ENCODE measurements around the gene PTK6.

PTK6 gene

DNA sequence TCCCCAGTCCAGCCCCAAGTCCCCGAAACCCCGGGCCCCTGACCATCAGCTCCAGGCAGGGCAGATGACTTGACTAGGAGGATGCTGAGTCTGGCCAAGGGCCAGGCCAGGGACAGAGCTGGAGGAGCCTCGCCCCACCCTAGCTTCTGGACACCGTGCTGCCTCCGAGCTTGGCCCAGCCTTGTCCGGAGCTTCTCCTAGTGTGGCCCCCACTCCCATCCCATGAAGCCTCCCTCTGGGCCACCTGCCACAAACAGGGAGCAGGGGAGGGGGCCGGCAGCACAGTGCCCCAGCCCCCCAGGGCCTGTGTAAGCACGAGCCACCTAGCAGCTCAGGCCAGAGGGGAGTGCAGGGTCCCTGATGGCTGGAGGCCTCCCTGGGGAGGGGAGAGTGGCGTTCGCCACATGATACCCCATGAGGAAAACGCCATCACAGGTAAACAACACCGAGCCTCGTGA is 43.6 kb downstream of the PTK6 start:
- H3K27ac ChIP-seq (ENCODE audit: extremely low read depth, low read depth, low read length), result no peak overlapping the region
- H3K4me1 ChIP-seq (ENCODE audit: control insufficient read depth, insufficient read depth, low read length), result no peaks in the 10 kb centered on the region
- ChIA-PET CTCF (no interaction called here), POLR2A (interaction anchor here (0.5 to 1.2 kb wide), 2 partner anchors 27 to 73 kb away, joined by 3 read pairs; partner anchors contain the start of gene PPDPF)
- no peak for TF ChIP-seq KLF8 (tag by site-specific recombination; IDR thresholded peaks at IDR 0.05)
- H3K9me3 ChIP-seq (ENCODE audit: control insufficient read depth, insufficient read depth, low read depth, low read length), result no peaks in the 10 kb centered on the region
- H3K4me3 ChIP-seq (ENCODE audit: low read depth, low read length), result no peak overlapping the region
- H3K36me3 ChIP-seq (ENCODE audit: control insufficient read depth in 2 of 2, insufficient read depth in 1 of 2, low read length in 2 of 2), result peaks cover 13 to 78% of the 10 kb centered on the region in 2 experiments; a peak in 2 of 3 replicates

DNA sequence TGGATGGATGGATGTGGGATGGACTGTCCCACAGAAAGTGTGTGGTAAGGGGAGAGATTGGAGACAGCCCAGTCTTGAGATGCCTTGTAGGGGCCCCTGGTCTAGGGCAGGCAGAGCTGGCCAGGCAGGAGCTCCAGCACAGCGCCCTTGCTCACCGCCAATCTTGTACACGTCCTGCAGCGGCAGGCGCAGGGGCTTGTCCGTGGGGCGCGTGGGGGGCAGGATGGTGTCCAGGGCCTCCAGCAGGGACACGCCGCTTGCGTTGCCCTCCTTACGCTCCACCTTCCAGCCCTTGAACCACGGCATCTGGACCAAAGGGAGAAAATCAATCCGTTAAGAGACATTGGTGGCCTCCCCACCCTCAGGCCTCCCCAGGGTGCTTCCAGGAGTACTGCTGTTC is 44.2 kb downstream of the PTK6 start:
- H3K4me3 ChIP-seq (ENCODE audit: low read depth, low read length), result no peak overlapping the region
- ChIA-PET POLR2A (interaction anchor here (0.5 kb wide), 1 partner anchor 74 kb away, joined by 3 read pairs; no protein-coding TSS in a partner anchor), CTCF (interaction anchor here (0.5 kb wide), 1 partner anchor 51 kb away, joined by 3 read pairs; no protein-coding TSS in a partner anchor)
- no peak overlapping the region for H3K27ac ChIP-seq (ENCODE audit: extremely low read depth, low read depth, low read length)
- H3K4me1 ChIP-seq (ENCODE audit: control insufficient read depth, insufficient read depth, low read length), result no peaks in the 10 kb centered on the region
- no peaks in the 10 kb centered on the region for H3K9me3 ChIP-seq (ENCODE audit: control insufficient read depth, insufficient read depth, low read depth, low read length)
- TF ChIP-seq ZFP69B (tag by site-specific recombination; IDR thresholded peaks at IDR 0.05) (no peak), ZNF350 (tag by site-specific recombination; IDR thresholded peaks at IDR 0.05) (no peak), ZNF600 (tag by site-specific recombination; IDR thresholded peaks at IDR 0.05) (0 out of 2 replicates have a peak, but pooled peaks have one; percentile 41), ZNF19 (tag by site-specific recombination; IDR thresholded peaks at IDR 0.05; ENCODE audit: low read depth) (no peak)
- peaks cover 13 to 81% of the 10 kb centered on the region in 2 experiments; a peak in 2 of 3 replicates for H3K36me3 ChIP-seq (ENCODE audit: control insufficient read depth in 2 of 2, insufficient read depth in 1 of 2, low read length in 2 of 2)

DNA sequence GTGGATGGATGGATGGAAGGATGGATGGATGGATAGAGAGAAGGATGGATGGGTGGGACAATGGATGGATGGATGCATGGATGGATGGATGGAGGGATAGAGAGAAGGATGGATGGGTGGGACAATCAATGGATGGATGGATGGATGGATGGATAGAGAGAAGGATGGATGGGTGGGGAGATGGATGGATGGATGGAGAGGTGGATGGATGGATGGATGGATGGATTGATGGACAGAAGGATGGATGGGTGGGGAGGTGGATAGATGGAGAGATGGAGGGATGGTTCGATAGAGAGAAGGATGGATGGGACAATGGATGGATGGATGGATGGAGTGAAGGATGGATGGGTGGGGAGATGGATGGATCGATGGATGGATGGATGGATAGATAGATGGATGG is 44.7 kb downstream of the PTK6 start:
- CTCF ChIA-PET, result interaction anchor here (0.5 kb wide), 1 partner anchor 50 kb away, joined by 3 read pairs; no protein-coding TSS in a partner anchor
- no peak overlapping the region for H3K27ac ChIP-seq (ENCODE audit: extremely low read depth, low read depth, low read length)
- H3K36me3 ChIP-seq (ENCODE audit: control insufficient read depth in 2 of 2, insufficient read depth in 1 of 2, low read length in 2 of 2), result peaks cover 13 to 82% of the 10 kb centered on the region in 2 experiments; a peak in 2 of 3 replicates

DNA sequence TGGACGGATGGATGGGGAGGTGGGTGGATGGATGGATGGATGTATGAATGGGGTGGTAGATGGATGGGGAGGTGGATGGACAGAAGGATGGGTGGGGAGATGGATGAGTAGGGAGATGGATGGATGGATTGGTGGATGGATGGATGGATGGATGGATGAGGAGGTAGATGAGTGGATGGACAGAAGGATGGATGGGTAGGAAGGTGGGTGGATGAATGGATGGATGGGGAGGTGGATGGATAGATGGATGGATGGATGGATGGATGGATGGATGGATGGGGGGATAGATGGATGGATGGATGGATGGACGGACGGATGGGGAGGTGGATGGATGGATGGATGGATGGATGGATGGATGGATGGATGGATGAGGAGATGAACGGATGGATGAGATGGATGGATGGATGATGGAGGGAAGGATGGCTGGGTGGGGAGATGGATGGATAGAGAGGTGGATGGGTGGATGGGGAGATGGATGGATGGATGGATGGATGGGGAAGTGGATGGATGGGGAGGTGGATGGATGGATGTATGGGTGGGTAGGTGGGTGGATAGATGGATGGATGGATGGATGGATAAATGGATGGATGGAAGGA is 45.4 kb downstream of the PTK6 start:
- peaks cover 13 to 75% of the 10 kb centered on the region in 2 experiments; a peak in 2 of 3 replicates for H3K36me3 ChIP-seq (ENCODE audit: control insufficient read depth in 2 of 2, insufficient read depth in 1 of 2, low read length in 2 of 2)
- no peak overlapping the region for H3K27ac ChIP-seq (ENCODE audit: extremely low read depth, low read depth, low read length)
- no peaks in the 10 kb centered on the region for H3K9me3 ChIP-seq (ENCODE audit: control insufficient read depth, insufficient read depth, low read depth, low read length)
- no peaks in the 10 kb centered on the region for H3K4me1 ChIP-seq (ENCODE audit: control insufficient read depth, insufficient read depth, low read length)
- ChIA-PET POLR2A (no interaction called here), CTCF (no interaction called here)
- H3K4me3 ChIP-seq (ENCODE audit: low read depth, low read length), result no peak overlapping the region
- 0 out of 2 replicates have a peak, but pooled peaks have one; percentile 55 for TF ChIP-seq ZNF544 (tag by site-specific recombination; IDR thresholded peaks at IDR 0.05)
- TF ChIP-seq, protein P1, sequence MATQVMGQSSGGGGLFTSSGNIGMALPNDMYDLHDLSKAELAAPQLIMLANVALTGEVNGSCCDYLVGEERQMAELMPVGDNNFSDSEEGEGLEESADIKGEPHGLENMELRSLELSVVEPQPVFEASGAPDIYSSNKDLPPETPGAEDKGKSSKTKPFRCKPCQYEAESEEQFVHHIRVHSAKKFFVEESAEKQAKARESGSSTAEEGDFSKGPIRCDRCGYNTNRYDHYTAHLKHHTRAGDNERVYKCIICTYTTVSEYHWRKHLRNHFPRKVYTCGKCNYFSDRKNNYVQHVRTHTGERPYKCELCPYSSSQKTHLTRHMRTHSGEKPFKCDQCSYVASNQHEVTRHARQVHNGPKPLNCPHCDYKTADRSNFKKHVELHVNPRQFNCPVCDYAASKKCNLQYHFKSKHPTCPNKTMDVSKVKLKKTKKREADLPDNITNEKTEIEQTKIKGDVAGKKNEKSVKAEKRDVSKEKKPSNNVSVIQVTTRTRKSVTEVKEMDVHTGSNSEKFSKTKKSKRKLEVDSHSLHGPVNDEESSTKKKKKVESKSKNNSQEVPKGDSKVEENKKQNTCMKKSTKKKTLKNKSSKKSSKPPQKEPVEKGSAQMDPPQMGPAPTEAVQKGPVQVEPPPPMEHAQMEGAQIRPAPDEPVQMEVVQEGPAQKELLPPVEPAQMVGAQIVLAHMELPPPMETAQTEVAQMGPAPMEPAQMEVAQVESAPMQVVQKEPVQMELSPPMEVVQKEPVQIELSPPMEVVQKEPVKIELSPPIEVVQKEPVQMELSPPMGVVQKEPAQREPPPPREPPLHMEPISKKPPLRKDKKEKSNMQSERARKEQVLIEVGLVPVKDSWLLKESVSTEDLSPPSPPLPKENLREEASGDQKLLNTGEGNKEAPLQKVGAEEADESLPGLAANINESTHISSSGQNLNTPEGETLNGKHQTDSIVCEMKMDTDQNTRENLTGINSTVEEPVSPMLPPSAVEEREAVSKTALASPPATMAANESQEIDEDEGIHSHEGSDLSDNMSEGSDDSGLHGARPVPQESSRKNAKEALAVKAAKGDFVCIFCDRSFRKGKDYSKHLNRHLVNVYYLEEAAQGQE (tag by site-specific recombination; IDR thresholded peaks at IDR 0.05), result no peak
- 0 out of 2 replicates have a peak, but pooled peaks have one; percentile 21 for TF ChIP-seq ZNF239 (tag by site-specific recombination; IDR thresholded peaks at IDR 0.05)
- TF ChIP-seq ZNF768 (tag by site-specific recombination; IDR thresholded peaks at IDR 0.05), result no peak
- no peak for TF ChIP-seq MYNN (tag by site-specific recombination; IDR thresholded peaks at IDR 0.05; ENCODE audit: borderline replicate concordance)
- TF ChIP-seq, protein P2, sequence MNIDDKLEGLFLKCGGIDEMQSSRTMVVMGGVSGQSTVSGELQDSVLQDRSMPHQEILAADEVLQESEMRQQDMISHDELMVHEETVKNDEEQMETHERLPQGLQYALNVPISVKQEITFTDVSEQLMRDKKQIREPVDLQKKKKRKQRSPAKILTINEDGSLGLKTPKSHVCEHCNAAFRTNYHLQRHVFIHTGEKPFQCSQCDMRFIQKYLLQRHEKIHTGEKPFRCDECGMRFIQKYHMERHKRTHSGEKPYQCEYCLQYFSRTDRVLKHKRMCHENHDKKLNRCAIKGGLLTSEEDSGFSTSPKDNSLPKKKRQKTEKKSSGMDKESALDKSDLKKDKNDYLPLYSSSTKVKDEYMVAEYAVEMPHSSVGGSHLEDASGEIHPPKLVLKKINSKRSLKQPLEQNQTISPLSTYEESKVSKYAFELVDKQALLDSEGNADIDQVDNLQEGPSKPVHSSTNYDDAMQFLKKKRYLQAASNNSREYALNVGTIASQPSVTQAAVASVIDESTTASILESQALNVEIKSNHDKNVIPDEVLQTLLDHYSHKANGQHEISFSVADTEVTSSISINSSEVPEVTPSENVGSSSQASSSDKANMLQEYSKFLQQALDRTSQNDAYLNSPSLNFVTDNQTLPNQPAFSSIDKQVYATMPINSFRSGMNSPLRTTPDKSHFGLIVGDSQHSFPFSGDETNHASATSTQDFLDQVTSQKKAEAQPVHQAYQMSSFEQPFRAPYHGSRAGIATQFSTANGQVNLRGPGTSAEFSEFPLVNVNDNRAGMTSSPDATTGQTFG (tag by site-specific recombination; IDR thresholded peaks at IDR 0.05; ENCODE audit: borderline replicate concordance), result 0 out of 2 replicates have a peak, but pooled peaks have one; percentile 46
- no peak for TF ChIP-seq HOXD13 (CRISPR knock-in tag; IDR thresholded peaks at IDR 0.05; ENCODE audit: borderline replicate concordance)

More for the DNA sequence above, 44.7 kb downstream of the PTK6 start:
- POLR2A ChIA-PET, result no interaction called here
- no peak for TF ChIP-seq HOXD13 (CRISPR knock-in tag; IDR thresholded peaks at IDR 0.05; ENCODE audit: borderline replicate concordance)
- TF ChIP-seq ZNF2 (tag by site-specific recombination; IDR thresholded peaks at IDR 0.05), result no peak
- TF ChIP-seq ZNF701 (tag by site-specific recombination; IDR thresholded peaks at IDR 0.05), result no peak
- peak; percentile 87 for TF ChIP-seq ZBTB17 (tag by site-specific recombination; IDR thresholded peaks at IDR 0.05)
- TF ChIP-seq ZNF366 (tag by site-specific recombination; conservative IDR thresholded peaks at IDR 0.05), result peak; percentile 96
- no peaks in the 10 kb centered on the region for H3K4me1 ChIP-seq (ENCODE audit: control insufficient read depth, insufficient read depth, low read length)
- no peak overlapping the region for H3K4me3 ChIP-seq (ENCODE audit: low read depth, low read length)
- H3K9me3 ChIP-seq (ENCODE audit: control insufficient read depth, insufficient read depth, low read depth, low read length), result no peaks in the 10 kb centered on the region

All from HEK293 (cell line).